H9 (cell line): Measurements from ENCODE around the gene ADAMTS18. TPM values are rescaled to one million over a fixed set of nuclear protein-coding genes. Genes with fewer than 3 reads are reported as not detected.

Experiments used
- DNase-seq: peaks from one replicate; pipeline ENCODE4 v3.0.0-alpha.2; 2017
- H2AFZ ChIP-seq: one replicate; pipeline ENCODE4 v1.6.1; 2013; ENCODE audit warnings: mild to moderate bottlenecking, low read length, control low read depth, moderate library complexity
- H2AK5ac ChIP-seq: 2 replicates; pipeline ENCODE4 v1.6.1; 2013; ENCODE audit warnings: low read length, control low read depth, mixed read lengths; ENCODE audit not compliant: insufficient read length
- H2BK120ac ChIP-seq: one replicate; pipeline ENCODE4 v1.6.1; 2013; ENCODE audit warnings: low read depth, mild to moderate bottlenecking, low read length, control low read depth, inconsistent platforms; ENCODE audit not compliant: poor library complexity, severe bottlenecking
- H2BK12ac ChIP-seq: 2 replicates; pipeline ENCODE4 v1.6.1; 2013; ENCODE audit warnings: low read length, control low read depth, mixed read lengths, low read depth; ENCODE audit not compliant: insufficient read length
- H2BK15ac ChIP-seq: 2 replicates; pipeline ENCODE4 v1.6.1; 2013; ENCODE audit warnings: low read depth, low read length, control low read depth
- H2BK20ac ChIP-seq: one replicate; pipeline ENCODE4 v1.6.1; 2013; ENCODE audit warnings: low read depth, mild to moderate bottlenecking, low read length, control low read depth, inconsistent platforms; ENCODE audit not compliant: poor library complexity, severe bottlenecking
- H2BK5ac ChIP-seq: 2 replicates; pipeline ENCODE4 v1.6.1; 2013; ENCODE audit warnings: low read length, control low read depth, mixed read lengths; ENCODE audit not compliant: insufficient read length
- H3K14ac ChIP-seq: 2 replicates; pipeline ENCODE4 v1.6.1; 2013; ENCODE audit warnings: low read length, control low read depth; ENCODE audit not compliant: insufficient read depth
- H3K18ac ChIP-seq: 2 replicates; pipeline ENCODE4 v1.6.1; 2013; ENCODE audit warnings: low read depth, mild to moderate bottlenecking, mixed read lengths, low read length, control low read depth; ENCODE audit not compliant: insufficient read length
- H3K23ac ChIP-seq: 2 replicates; pipeline ENCODE4 v1.6.1; 2013; ENCODE audit warnings: low read length, control low read depth, mixed read lengths, low read depth; ENCODE audit not compliant: insufficient read length
- H3K23me2 ChIP-seq: 2 replicates; pipeline ENCODE4 v1.6.1; 2013; ENCODE audit warnings: low read depth, mild to moderate bottlenecking, mixed read lengths, low read length, control low read depth; ENCODE audit not compliant: insufficient read length, poor library complexity, severe bottlenecking
- H3K27ac ChIP-seq: 2 replicates; pipeline ENCODE4 v1.5.1; 2013; ENCODE audit warnings: low read length, control low read depth, mixed read lengths, low read depth; ENCODE audit not compliant: insufficient read length
- H3K27me3 ChIP-seq: 2 replicates; pipeline ENCODE4 v1.6.1; 2013; ENCODE audit warnings: low read length, control low read depth, inconsistent platforms; ENCODE audit not compliant: insufficient read depth
- H3K4ac ChIP-seq: 2 replicates; pipeline ENCODE4 v1.6.1; 2013; ENCODE audit warnings: low read depth, mild to moderate bottlenecking, control low read depth, inconsistent platforms, low read length, moderate library complexity
- H3K4me1 ChIP-seq: 2 replicates; pipeline ENCODE4 v1.6.1; 2013; ENCODE audit warnings: low read length, control low read depth, inconsistent platforms; ENCODE audit not compliant: insufficient read depth
- H3K4me2 ChIP-seq: 2 replicates; pipeline ENCODE4 v1.6.1; 2013; ENCODE audit warnings: low read length, control low read depth, mixed read lengths; ENCODE audit not compliant: insufficient read length, insufficient read depth
- H3K56ac ChIP-seq: 2 replicates; pipeline ENCODE4 v1.6.1; 2013; ENCODE audit warnings: low read depth, mild to moderate bottlenecking, mixed read lengths, low read length, control low read depth; ENCODE audit not compliant: insufficient read length
- H3K79me1 ChIP-seq: 2 replicates; pipeline ENCODE4 v1.6.1; 2013; ENCODE audit warnings: low read depth, mild to moderate bottlenecking, moderate library complexity, low read length, control low read depth, inconsistent platforms; ENCODE audit not compliant: insufficient read depth, poor library complexity, severe bottlenecking
- H3K79me2 ChIP-seq: 2 replicates; pipeline ENCODE4 v1.6.1; 2013; ENCODE audit warnings: low read length, control low read depth, inconsistent platforms; ENCODE audit not compliant: insufficient read depth
- H3K9ac ChIP-seq: 2 replicates; pipeline ENCODE4 v1.6.1; 2013; ENCODE audit warnings: low read length, control low read depth, mixed read lengths; ENCODE audit not compliant: insufficient read length; ENCODE audit errors: extremely low read depth
- H3K9me3 ChIP-seq: one replicate; pipeline ENCODE4 v1.6.1; 2013; ENCODE audit warnings: low read depth, low read length, inconsistent platforms; ENCODE audit not compliant: control insufficient read depth
- H3T11ph ChIP-seq: one replicate; pipeline ENCODE4 v1.6.1; 2013; ENCODE audit warnings: mild to moderate bottlenecking, low read length, control low read depth, inconsistent platforms
- H4K20me1 ChIP-seq: one replicate; pipeline ENCODE4 v1.6.1; 2013; ENCODE audit not compliant: control insufficient read depth, insufficient read length, insufficient read depth
- H4K5ac ChIP-seq: 2 replicates; pipeline ENCODE4 v1.6.1; 2013; ENCODE audit warnings: low read depth, mild to moderate bottlenecking, mixed read lengths, low read length, control low read depth; ENCODE audit not compliant: insufficient read length
- H4K8ac ChIP-seq: replicated peaks from 2 replicates; pipeline ENCODE4 v1.6.1; 2013; ENCODE audit warnings: low read length, control low read depth, mixed read lengths, low read depth; ENCODE audit not compliant: insufficient read length
- H4K91ac ChIP-seq: 2 replicates; pipeline ENCODE4 v1.6.1; 2013; ENCODE audit warnings: low read depth, mild to moderate bottlenecking, moderate library complexity, mixed read lengths, low read length, control low read depth; ENCODE audit not compliant: insufficient read length
- H3K27ac Mint-ChIP-seq, 3 experiments: 2 replicates in 2 of 3; 3 replicates in 1 of 3; pipeline ENCODE4 v1.8.0; 2020 to 2021; ENCODE audit warnings: mixed read lengths in 3 of 3, mild to moderate bottlenecking in 1 of 3, moderate library complexity in 1 of 3
- H3K27me3 Mint-ChIP-seq: 2 replicates; pipeline ENCODE4 v1.8.0; 2021; ENCODE audit warnings: low read depth, mild to moderate bottlenecking, moderate library complexity, mixed read lengths
- H3K36me3 Mint-ChIP-seq, 3 experiments: 2 replicates in 2 of 3; 3 replicates in 1 of 3; pipeline ENCODE4 v1.8.0; 2020 to 2021; ENCODE audit warnings: low read depth in 3 of 3, mixed read lengths in 3 of 3; ENCODE audit not compliant: insufficient read depth in 1 of 3
- H3K4me1 Mint-ChIP-seq, 2 experiments: 2 replicates each; pipeline ENCODE4 v1.8.0; 2020; ENCODE audit warnings: mixed read lengths in 2 of 2
- H3K4me3 Mint-ChIP-seq, 2 experiments: 2 replicates in 1 of 2; 3 replicates in 1 of 2; pipeline ENCODE4 v1.8.0; 2020 to 2021; ENCODE audit warnings: mild to moderate bottlenecking in 2 of 2, mixed read lengths in 2 of 2, moderate library complexity in 1 of 2
- H3K9me3 Mint-ChIP-seq, 2 experiments: 2 replicates in 1 of 2; 3 replicates in 1 of 2; pipeline ENCODE4 v1.8.0; 2020; ENCODE audit warnings: mild to moderate bottlenecking in 2 of 2, mixed read lengths in 2 of 2, moderate library complexity in 1 of 2
- CTCF ChIP-seq: fragments of 200-600 bp; sonication (generic); conservative IDR thresholded peaks from 3 replicates; pipeline ENCODE4 v1.8.0; 2021; ENCODE audit warnings: antibody characterized with exemption, mild to moderate bottlenecking
- WGBS: extraction: QIAGEN DNeasy Blood & Tissue Kit; methylation state at CpG from one replicate; pipeline ENCODE4 v1.1.7; 2013; ENCODE audit warnings: missing lambda C conversion rate, low lambda C conversion rate, mixed read lengths; ENCODE audit not compliant: insufficient read length; ENCODE audit errors: extremely low coverage; 5-methylcytosine and 5-hydroxymethylcytosine counted together
- total RNA-seq: library from RNA; stranded (reverse); gene quantifications from 2 replicates; pipeline ENCODE4 v1.2.1, GENCODE V29; 2021

ADAMTS18 gene
- total RNA-seq, 1 experiment from 2014 or later: 0.07 TPM

- H3K27me3 ChIP-seq: no peaks in the 10 kb centered on the region
- H4K20me1 ChIP-seq: no peaks in the 10 kb centered on the region
- H3K79me2 ChIP-seq: no peaks in the 10 kb centered on the region
- no peak overlapping the region for H2BK5ac ChIP-seq
- H3T11ph ChIP-seq: no peak overlapping the region
- H3K27ac Mint-ChIP-seq: no peak overlapping the region
- no peaks in the 10 kb centered on the region for H3K9me3 Mint-ChIP-seq
- no peak overlapping the region for H2AFZ ChIP-seq
- H3K18ac ChIP-seq: no peak overlapping the region
- no peak overlapping the region for H3K23ac ChIP-seq
- no peak for DNase-seq
- H4K8ac ChIP-seq: no peak overlapping the region
- H3K4me1 Mint-ChIP-seq: peaks cover 12 to 13% of the 10 kb centered on the region in 2 experiments
- 0 out of 2 replicates have a peak, but pooled peaks cover 3% of the 10 kb centered on the region for H3K4me1 ChIP-seq
- H3K9ac ChIP-seq: no peak overlapping the region
- H3K4ac ChIP-seq: no peak overlapping the region
- no peak overlapping the region for H3K27ac ChIP-seq
- no peak overlapping the region for H3K14ac ChIP-seq
- H2BK120ac ChIP-seq: no peak overlapping the region
- H2BK20ac ChIP-seq: no peak overlapping the region
- TF ChIP-seq CTCF: no peak
- H3K79me1 ChIP-seq: no peaks in the 10 kb centered on the region
- no peak overlapping the region for H4K91ac ChIP-seq
- H3K36me3 Mint-ChIP-seq: no peaks in the 10 kb centered on the region
- no peaks in the 10 kb centered on the region for H3K23me2 ChIP-seq
- no peak overlapping the region for H2AK5ac ChIP-seq
- WGBS: no CpG with 5 or more reads among the region's 2 CpGs
- no peak overlapping the region for H2BK15ac ChIP-seq
- no peak overlapping the region for H3K4me3 Mint-ChIP-seq
- no peak overlapping the region for H4K5ac ChIP-seq
- H3K56ac ChIP-seq: no peak overlapping the region
- H2BK12ac ChIP-seq: no peak overlapping the region
- H3K27me3 Mint-ChIP-seq: peaks cover 3% of the 10 kb centered on the region
- no peak overlapping the region for H3K4me2 ChIP-seq
- no peaks in the 10 kb centered on the region for H3K9me3 ChIP-seq
Measured at GRCh38 chr16:77445324-77445723, 10.5 kb upstream of the ADAMTS18 start.
